22Rv1 (cell line): Measurements from ENCODE around the gene CST6.

Source experiments
- CTCF ChIP-seq: fragments of 450-650 bp; IDR thresholded peaks from 2 replicates; pipeline ENCODE4 v1.5.1; 2017; ENCODE audit warnings: mild to moderate bottlenecking
- ZFX ChIP-seq: fragments of 450-650 bp; IDR thresholded peaks from 2 replicates; pipeline ENCODE4 v1.6.1; 2017; ENCODE audit warnings: antibody characterized with exemption, borderline replicate concordance

GRCh38 chr11:66022401-66023185, 10.8 kb downstream of the CST6 start:
- TF ChIP-seq CTCF, result peak; percentile 97
- no peak for TF ChIP-seq ZFX
